NB4 (cell line): ENCODE results near the gene LILRA2.

ENCODE experiments used
- CTCF ChIP-seq: IDR thresholded peaks from one replicate; pipeline ENCODE4 v1.5.1; 2012; ENCODE audit warnings: low read depth, low read length
- MYC ChIP-seq: IDR thresholded peaks from 2 replicates; pipeline ENCODE4 v1.6.1; 2011; ENCODE audit warnings: low read depth, low read length
- POLR2A ChIP-seq: IDR thresholded peaks from 2 replicates; pipeline ENCODE4 v1.6.1; 2011; ENCODE audit warnings: mild to moderate bottlenecking; ENCODE audit not compliant: insufficient read length; ENCODE audit errors: extremely low read depth

DNA sequence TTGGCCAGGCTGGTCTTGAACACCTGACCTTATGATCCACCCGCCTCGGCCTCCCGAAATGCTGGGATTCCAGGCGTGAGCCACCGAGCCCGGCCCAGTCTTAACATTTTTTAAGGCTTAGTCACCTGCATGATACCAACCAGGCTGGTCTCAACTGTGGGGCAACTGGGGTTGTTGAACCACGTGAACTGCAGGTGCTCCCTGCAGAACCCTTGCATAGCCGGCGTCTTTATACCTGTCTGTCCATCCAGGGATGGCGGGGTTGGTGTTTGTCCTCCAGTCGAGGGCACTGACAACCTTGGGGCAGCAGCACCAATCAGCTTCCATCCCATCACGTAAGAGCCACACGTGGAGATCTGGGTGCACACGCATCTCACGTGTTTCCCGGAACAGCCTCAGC, 24.8 kb upstream of the LILRA2 start:
- TF ChIP-seq MYC (no peak), CTCF (no peak), POLR2A (no peak)
